NCI-H2081 (cell line): ENCODE data around the gene EGR1.
"Not testable (repeated sequence)": the region's sequence is repeated elsewhere in the genome, so short reads cannot be mapped to it uniquely, and the experiment has no call there.

Source experiments
- DNase-seq, 2 experiments: peaks; one replicate each; lab custom pipeline; 2025; lab: John Stamatoyannopoulos, UW

EGR1 gene

DNA sequence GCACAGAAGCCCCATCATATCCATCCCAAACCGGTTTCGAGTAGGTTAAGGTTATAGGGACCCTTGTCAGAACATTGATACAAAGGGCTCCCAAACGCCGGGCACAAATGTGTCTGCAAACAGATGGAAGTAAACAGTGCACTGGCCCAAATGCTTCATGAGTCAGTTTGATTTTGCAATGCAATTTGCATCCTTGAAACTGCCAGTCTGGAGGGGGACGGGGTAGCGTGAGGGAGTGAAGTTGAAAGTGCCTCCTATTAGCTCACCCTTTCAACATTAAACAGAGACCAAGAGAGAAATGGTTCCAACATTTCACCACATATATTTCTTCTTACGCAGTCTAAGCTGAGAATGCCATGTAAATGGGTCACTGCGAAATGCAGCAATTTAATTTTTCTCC, 42.2 kb downstream of the EGR1 start:
- not testable (repeated sequence) for DNase-seq

DNA sequence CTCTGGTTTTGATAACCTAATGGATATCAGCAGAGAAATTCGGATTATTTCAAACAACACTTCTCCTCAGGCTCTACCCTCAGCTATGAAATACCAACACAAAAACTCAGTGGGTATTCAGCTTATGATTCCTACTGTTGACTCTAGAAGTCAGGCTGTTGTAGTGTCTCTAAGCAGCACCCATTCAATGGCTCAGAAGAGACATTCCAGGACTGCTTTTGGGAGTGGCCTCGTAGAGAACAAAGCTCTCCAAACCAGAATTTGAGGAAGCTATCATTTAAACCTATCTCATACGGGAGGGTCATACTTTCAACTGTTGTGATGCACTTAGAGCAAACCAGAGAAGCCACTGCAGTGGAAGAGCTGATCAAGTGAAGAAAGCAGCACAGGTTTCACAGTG, 43.7 kb downstream of the EGR1 start:
- DNase-seq = no peak

DNA sequence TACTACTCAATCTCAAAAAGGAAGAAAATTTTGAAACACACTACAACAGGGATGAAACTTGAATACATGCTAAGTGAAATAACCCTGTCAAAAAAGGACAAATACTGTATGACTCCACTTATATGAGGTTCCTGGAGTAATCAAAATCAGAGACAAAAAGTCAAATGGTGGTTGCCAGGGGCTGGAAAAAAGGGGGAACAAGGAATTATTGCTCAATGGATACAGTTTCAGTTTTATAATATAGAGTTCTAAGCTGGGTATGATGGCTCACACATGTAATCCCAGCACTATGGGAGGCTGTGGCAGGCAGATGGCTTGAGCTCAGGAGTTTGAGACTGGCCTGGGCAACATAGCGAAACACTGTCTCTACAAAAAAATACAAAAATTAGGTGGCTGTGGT, 48.7 kb downstream of the EGR1 start:
- no peak for DNase-seq

DNA sequence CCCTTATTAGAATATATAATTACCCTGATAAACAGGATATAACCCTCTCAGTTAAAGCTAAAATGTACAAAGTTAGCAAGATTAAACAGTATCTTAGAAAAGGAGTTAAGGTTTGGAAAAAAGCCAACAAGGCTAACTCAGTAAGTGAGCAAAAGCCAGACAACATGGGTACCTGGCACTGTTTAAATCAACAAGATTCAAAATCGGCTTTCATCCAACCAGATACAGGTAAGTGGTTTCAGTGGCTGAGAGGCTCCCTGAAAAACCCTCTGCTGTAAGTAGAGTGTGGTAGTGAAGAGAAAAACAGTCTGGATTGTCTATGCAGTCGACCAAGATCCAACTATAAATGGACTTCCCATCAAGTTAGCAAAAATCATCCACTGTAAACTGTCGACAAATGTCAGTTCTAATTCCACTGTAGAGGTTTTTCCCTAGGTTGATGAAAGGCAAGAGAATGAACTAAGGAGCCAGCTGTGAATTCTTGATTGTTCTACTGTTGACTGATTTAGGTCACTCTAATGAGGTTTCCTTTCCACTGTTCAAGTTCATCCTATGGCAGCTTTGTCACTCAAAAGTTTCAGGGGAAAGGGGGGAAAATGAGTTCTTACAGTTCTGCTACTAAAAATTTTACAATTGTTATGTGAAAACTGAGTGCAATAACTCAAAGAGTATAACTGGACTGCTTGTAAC, 50.4 kb downstream of the EGR1 start:
- DNase-seq = no peak

DNA sequence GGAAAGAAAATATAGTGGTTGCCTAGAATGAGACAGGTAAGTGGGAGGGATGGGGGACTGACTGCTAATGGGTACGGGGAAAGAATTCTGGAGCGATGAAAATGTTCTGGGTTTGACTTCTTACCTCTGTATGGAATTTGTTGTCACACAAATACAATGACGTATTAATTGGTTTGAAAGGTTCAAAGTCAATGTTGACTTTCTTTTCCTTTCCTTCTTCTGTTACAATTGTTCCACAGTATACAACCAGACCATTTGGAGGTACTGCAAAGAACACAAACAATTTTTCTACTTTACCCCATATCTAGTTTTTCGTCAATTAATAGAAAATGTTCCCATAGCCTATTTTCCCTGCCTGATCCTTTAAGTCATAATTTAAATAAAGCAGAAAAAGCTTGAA, 52.2 kb downstream of the EGR1 start:
- no peak for DNase-seq
